Activated CD4-positive, alpha-beta T cell treated with anti-CD3 and anti-CD28 coated beads, Interleukin-2, amount 50 U/mL, for 24 hours (primary cell): ENCODE measurements around the gene BORA.
"Not testable (repeated sequence)": the region's sequence is repeated elsewhere in the genome, so short reads cannot be mapped to it uniquely, and the experiment has no call there.

ENCODE experiments used
- DNase-seq, 2 donors: peaks; one replicate each; pipeline ENCODE4 v3.0.0-alpha.2; 2020; ENCODE audit warnings: low read depth in 1 of 2, low spot score in 1 of 2

BORA gene

GRCh38 chr13:72727417-72728289 lies at the start of gene BORA, which contains the start of gene MZT1:
Gene BORA, plus strand, starts transcription at chr13:72727923. Its CDS starts 1,018 bp downstream, at chr13:72728941.
Gene MZT1, minus strand, starts transcription at chr13:72727629. Its CDS starts 27 bp downstream, at chr13:72727602.
- peak; percentile 90 to 92 for DNase-seq

- no peak for DNase-seq
Observed at GRCh38 chr13:72678312-72678711, 49.4 kb upstream of the BORA start.

DNA sequence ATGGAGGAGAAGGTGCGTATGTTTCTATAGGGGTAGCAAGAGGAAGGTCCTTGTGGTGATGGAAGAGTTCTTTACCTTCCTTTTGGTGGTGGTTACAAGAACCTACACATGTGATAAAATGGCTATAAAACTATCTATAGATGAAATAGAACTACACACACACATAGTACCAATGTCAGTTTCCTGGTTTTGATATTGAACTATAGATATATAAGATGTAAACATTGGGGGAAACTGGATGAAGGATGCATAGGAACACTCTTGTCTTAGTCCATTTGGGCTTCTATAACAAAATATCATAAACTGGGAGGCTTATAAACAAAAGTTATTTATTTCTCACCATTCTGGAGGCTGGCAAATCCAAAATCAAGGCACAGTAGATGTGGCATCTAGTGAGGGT lies 47.4 kb upstream of the BORA start:
- DNase-seq, result no peak

DNA sequence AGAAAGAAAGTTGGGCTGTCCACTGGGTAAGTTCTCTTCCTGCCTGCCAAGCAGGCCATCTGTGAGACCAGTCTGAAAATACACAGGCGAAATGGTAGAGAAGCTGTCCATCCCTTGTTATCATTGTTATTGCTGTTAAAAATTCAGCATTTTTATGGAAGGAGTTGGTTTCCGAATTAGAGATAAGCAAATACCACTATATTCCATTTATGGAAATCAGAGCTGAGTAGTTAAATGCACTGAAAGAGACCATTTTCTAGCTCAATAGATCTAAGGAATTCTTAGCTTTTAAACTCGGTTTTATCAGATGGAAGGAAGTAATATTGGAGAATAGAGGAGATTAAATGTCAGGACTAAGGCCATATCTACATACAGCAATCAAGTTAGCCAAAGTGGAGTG lies 41.0 kb upstream of the BORA start:
- no peak for DNase-seq

DNA sequence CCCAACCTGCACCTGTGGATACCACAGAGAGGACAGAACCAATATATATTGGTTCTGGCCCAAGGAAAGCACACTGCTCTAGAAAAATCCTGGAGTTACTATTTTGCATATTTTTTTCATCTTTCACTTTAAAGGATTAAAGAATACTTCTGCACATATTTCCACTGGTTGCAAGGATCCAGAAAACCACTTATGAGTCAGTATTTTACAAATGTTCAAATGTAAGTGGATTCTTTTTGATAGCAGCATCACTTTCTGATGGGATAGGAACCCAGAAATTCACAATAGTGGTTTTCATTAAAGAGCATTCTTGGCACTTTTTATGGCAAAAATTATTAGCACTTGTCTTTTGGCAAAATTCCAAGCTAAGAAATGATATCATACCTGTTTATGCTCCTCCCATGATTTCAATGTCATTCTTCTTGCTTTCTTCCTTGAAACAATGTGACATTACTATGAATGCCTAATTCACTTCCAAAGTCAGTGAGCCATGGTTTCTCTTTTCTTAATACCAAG lies 38.5 kb upstream of the BORA start:
- DNase-seq, result no peak

DNA sequence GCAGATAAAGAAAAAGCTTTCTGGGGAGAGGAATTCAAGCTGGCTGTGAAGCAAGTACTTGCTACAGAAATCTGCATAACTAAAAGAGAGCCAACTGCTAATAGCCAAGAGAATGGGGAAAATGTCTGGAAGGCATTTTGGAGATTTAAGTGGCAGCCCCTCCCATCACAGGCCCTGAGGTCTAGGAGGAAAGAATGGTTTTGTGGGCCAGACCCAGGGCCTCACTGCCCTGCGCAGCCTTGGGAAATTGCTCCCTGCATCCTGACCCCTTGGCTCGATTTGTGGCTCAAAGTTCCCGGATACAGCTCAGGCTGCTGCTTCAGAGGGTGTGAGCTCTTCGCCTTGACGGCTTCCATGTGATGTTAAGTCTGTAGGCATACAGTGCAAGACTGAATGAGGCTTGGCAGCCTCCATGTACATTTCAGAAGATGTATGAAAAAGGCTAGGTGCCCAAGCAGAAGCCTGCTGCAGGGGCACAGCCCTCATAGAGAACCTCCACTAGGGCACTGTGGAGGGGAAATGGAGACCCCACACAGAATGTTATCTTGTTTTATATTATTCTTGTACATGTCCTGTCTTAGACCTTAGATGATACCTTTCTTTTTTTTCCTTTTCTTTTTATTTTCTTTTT lies 34.7 kb upstream of the BORA start:
- DNase-seq, result no peak

DNA sequence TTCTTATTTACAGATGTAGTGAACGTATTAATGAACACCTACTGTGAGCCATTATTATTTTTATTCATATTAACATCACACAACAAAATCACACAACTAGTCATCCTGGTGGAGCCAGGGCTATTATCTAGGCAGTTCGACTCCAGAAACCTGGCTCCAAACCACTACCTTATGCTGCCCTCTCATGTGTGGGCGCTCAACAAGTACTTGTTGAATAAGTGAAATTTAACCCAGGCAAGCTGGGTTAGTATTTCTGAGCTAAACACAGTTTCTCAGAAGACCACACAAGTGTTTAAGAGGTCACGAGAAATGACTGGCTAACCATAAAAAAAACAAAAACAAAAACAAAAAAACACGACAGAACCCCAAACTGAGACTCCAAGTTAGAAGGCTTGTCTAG lies 33.9 kb upstream of the BORA start:
- no peak for DNase-seq

DNA sequence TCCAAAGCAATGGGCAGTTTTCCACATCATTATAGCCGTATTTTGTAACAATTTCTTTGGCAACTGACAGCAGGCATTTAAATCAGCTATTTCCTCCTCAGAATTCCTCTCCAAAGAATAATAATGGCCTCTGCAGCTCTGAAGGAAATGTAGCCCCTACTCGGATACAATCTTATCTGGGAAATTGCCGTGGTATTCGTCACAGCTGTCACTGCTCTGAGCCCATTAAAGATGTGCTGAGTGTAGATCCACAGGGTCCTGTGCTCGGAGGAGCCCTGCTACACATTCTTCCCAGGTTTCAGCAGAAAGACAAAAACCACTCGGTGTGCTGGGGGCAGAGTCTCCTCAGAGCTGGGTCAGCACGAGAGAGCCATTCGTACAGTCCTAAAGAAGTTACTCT lies 33.4 kb upstream of the BORA start:
- no peak for DNase-seq

DNA sequence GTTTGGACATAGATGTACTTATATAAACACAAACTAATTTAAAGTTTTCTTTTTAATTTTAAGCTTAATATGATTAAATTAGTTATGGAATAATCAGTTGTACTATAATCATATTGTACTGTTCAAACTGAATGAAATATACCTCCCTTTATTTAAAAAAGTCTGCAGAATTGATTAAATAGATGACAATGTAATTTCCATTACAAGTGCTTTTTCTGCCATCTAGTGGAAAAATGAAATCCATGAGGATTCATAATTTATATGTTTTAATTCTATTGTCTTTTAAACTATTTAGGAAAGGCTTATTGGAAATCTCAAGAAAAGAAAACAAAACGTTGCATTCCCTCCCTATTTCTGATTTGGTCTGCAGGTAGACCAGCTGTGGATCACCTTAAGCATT lies 31.1 kb upstream of the BORA start:
- DNase-seq, result no peak

DNA sequence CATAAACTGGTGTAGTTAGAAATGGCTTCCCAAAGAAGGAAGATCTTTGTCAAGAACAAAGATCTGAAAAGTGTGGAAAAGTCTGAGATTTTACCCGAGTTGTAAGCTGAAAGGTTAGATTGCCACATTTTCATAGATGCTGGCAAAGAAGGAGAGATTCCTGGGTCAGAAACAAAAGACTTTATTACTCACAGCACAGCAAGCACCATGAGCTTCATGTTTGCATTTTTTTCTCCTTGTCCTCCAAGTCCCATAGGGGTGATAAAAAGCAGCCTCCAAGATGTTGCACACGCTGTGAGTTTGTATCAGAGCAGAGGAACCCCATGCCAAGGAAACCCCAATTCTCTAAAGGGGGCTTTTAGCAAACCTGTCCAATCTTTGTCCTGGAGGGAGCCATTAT lies 29.6 kb upstream of the BORA start:
- DNase-seq, result no peak

DNA sequence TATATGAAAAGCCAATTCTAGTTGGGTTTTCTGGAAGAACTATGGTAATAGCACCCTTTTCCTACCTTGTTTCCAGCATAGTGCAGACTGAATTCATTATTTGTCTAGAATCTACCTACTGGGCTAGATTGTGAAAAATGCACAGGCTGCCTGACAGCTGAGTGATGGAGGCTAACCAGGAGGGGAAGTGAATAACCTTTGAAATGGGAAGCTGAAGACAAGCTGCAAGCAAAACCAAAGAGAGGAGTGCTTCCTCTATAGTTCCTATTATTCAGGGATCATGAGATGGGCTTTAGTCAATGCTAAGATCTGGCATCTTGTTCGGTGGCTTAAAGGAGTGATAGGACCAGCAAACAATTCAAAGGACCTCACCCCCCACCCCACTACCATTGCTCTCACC lies 27.2 kb upstream of the BORA start:
- DNase-seq, result no peak

DNA sequence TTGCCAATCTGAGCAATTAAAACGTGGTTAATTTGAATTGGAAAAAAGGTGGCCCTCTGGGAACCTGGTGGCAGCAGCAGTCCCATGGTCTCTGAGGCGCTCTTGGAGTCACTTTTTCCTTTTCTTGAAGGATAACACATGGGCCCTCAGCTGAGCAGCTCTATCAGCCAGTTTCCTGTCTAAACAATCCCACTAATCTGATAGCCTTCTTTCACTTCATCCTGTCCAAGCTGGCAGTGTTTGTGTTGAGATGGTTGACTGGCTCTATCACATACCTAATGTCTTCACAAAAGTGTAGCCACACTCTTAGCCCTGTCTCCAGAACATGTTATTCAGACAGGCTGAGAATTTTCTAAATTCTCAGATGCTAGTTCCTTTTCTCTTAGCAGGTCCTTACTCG lies 10.9 kb upstream of the BORA start:
- no peak for DNase-seq

DNA sequence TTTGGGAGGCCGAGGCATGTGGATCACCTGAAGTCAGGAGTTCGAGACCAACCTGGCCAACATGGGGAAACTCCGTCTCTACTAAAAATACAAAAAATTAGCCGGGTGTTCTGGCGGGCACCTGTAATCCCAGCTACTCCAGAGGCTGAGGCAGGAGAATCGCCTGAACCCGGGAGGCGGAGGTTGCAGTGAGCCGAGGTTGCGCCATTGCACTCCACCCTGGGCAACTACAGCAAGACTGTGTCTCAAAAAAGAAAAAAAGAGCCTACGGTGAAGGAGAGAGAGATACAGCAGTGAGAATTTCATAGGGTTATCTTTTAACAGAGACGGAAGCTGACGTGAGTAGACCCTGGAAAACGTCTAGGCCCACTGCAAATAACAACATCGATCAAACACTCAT lies 1.5 kb upstream of the BORA start:
- DNase-seq, result not testable (repeated sequence)

DNA sequence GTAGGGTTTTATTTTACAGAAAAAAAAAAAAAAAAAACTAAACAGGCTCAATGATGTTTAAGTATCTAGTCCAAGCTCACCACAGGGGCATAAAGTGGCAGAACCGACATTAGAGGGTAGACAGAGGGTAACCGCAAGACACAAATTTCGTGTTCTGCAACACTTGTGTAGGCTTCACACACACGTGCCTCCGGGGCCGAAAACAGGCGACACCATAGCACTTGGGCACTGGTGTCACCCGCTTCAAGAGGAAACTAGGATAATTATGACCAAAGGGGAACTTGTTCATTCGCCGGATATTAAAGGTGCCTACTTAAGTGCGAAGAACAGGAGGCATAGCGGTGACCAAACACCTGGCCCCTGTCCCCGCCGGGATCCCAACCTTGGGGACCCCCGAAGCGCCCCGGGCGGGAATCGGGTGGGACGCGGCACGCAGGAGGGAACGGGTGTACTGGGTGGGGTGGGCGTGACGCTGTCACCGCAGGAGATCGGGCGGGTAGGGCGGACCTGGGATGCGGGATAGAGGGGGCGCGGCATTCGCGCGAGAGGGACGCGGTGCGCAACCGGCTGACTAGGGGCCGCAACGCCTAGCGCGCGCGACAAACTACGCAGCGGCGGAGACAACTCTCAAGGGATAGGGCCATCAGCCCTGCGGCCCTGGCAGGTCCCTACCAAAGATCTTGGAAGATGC lies 852 bp upstream of the BORA start:
- peak; percentile 4 to 9 for DNase-seq

DNA sequence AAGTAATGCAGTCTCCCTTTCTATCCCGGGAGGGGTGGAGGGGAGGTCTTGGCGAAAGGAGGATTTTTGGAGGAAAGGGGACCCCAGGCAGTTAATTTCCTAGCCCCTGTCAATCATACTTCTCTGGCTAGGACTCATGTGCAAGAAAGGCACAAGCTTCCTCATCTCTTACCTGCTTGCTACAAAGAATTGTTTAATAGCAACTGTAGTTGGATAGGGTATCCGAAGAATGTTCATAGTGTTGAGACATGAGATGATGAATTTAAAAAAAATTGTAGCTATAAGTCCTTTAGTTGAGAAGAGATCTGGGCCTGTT lies 525 bp downstream of the BORA start:
- no peak for DNase-seq

- DNase-seq, result no peak
Observed at GRCh38 chr13:72737033-72737432, 9.3 kb downstream of the BORA start.

DNA sequence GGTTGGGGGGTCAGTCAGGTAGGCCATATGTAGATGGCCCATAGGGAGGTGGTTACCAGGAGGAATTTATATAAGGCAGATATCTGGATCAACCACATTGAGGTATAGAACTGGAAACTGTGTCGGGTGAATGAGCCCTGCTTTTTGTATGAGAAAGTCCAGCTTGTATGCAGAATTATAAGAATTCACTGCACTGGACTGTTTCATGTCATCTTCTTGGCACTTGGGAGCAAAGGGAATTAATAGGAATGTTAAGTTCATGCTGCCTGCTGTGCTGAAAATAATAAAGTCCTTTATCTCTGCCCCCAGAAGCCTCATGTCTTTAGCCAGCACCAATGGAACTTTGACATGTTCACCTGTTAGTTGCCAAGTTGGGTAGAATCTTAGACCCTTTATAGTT lies 12.3 kb downstream of the BORA start:
- no peak for DNase-seq

GRCh38 chr13:72745260-72745659 lies 17.5 kb downstream of the BORA start:
- DNase-seq, result no peak

DNA sequence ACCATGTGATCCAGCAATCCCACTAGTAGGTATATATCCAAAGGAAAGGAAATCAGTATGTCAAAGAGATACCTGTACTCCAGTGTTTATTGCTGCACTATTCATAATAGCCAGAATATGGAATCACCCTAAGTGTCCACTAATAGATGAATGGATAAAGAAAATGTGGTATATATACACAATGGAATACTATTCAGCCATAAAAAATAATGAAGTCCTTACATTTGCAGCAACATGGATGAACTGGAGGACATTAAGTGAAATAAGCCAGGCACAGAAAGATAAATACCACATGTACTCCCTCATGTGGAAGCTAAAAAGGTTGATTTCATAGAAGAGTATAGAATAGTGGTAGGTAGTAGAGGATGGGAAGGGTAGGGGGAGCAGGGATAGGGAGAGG lies 23.5 kb downstream of the BORA start:
- DNase-seq, result no peak

- DNase-seq, result no peak
Observed at GRCh38 chr13:72754111-72754510, 26.4 kb downstream of the BORA start.

GRCh38 chr13:72757792-72758535 lies 30.2 kb downstream of the BORA start:
- DNase-seq, result no peak
